HG02571 (cell line): Measurements from ENCODE around the gene NCL.
"Not testable (repeated sequence)": the region's sequence is repeated elsewhere in the genome, so short reads cannot be mapped to it uniquely, and the experiment has no call there.

Source experiments
- ATAC-seq: cut with Tn5 transposase; IDR thresholded peaks from one replicate; pipeline ENCODE4 v1.9.1; 2021; ENCODE audit warnings: mild to moderate bottlenecking, moderate library complexity; ENCODE audit not compliant: unreplicated experiment

NCL gene

DNA sequence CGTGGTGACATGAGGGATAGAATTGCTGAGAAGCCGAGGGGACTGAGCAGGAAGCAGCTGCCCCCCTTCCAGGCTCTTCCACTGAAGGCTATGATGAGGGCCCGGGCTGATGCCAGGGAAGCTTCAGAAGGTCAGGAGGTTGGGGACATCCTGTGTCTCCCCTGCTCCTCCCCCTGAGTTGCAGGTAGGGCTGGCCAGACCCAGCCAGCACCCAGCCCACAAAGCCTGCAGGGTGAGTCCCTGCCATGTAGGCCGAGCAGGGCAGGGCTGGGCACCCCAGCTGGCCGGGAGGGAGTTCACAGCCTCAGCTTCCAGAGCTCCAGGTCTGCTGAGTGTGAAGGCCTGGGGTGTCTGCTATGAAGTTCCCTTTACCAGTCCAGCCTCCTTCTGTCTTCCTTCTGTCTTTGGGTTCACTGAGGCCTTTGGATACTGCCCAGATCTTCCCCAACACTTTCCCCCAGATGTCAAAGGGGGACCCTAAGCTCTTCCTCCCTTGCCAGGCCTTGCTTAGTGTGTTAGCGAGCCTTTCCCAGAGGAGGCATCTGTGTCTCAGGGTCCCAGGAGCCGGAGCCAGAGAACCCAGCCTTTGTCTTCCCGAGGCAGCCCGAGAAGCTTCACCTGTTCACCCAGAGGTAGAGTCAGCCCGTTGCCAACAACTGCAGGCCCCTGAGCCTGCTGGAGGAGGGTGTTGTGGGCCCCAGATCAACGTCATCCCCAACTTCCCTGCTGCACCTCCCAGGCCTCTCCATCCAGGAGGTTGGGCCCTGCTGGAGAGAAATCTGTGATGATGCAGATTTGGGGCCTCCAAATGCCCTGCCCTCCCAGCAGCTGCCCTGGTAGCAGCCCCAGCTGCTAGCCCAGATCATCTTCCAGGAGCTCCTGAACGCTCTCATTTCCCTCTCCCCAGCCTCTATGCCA lies 3.6 kb upstream of the NCL start:
- no peak for ATAC-seq

DNA sequence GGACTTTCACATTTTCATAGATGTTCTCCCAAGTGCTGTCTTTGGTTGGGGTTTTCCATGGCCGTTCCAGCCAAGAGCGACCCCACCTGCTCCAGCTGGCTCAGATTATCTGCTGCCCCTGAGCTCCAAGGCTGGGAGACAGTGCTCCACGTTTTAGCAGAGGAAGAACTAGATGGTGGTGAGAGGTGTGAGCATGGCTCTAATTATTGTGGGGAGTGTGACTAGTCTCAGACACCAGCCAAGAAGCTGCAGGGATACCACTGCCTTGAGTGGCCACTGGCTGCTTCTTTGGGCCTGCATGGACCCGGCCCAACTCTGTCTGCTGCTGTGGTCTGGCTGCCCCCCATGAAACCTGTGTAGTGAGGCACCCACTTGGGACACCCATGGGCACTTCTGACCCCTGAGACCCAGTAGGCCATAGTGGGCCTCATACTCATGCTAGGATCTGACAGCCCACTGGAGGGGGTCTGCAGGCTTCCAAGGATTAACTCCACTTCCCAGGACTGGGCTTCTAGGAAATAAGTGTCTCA lies 2.8 kb upstream of the NCL start:
- no peak for ATAC-seq

DNA sequence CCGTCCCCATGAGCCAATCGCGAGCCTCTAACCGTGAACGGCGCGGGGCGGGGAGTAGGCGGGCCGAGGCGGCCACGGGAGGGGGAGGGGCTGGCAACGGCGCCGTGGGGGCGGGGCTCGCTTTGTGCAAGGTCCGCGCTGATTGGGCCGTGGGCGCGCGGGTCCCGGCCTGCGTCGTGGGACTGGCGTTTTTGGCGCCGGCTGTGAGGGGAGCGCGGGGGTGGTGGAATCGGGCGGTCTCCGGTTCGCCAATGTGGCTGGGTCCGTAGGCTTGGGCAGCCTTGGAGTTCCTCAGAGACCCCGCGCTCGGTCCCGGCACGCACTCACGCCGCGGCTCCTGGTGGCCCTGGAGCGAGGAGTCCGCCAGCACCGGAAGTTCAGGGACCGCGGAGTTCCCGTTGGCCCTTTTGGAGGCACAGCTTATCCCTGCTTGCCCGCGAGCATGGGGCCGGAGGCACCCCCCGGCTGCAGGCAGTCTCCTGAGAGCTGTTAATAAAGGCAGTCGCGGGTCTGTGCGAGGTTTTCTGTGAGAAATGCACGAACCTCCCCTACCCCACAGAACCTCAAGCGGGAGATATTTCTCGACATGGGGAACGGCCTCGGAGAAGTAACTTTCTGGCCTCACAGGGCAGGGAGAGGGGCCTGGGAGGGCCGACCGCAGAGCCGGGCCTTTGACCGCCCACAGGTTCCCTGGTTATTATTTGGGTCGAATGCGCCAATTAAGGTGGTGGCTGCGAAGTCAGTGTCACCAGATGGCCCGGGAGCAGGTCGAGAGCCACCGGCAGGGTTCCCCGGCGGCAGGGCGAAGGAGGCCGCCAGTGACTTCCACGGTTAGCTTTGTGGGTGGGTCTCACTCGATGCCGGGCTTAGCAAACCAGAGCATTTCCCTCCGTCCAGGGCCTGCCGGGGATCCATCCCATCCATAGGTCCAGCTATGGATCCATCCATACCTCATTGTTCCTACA lies 574 bp upstream of the NCL start:
- no peak for ATAC-seq

DNA sequence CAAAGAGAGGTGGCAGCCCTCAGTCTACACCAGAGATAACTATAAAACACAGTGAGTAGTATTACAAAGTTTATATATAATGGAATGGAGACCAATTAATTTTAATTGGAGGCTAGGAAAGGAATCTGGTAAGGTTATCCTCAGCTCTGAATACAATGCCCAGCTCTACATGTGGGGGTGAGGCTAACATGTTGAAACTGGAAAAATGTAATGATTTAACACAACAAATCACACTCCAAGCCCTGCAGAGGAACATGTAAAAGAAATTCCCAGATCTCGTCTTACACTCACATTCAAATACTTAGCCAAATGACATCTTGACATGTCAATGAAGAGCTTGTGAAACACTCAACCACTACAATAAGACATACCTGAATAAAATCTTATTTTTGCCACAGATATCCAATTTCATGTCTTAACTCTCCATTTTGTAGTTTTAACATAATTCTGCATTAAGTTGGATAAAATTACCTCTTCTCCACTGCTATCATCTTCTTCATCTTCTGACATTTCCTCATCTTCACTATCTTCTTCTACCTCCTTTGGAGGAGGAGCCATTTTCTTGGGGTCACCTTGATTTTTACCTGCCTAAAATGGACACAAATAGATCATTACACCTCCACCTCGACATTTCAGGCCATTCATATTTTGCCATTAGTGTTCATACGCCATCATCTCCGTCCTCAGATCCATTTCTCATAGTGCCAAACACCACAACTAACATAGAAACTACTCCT lies 1.4 kb downstream of the NCL start:
- ATAC-seq: no peak

DNA sequence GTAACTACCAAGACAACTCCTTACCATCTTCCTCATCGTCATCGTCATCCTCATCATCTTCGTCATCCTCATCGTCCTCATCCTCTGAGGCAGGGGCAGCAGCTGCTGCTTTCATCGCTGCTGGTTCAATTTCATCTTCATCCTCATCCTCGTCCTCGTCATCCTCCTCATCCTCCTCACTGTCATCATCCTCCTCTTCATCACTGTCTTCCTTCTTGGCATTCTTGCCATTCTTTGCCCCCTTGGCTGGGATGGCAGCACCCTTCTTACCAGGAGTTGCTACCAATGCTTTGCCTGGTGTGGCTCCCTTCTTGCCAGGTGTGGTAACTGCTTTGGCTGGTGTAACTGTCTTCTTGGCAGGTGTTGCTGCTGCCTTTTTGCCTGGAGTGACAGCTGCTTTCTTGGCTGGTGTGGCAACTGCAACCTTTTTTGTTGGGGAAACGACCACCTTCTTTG lies 2.7 kb downstream of the NCL start:
- ATAC-seq: no peak

DNA sequence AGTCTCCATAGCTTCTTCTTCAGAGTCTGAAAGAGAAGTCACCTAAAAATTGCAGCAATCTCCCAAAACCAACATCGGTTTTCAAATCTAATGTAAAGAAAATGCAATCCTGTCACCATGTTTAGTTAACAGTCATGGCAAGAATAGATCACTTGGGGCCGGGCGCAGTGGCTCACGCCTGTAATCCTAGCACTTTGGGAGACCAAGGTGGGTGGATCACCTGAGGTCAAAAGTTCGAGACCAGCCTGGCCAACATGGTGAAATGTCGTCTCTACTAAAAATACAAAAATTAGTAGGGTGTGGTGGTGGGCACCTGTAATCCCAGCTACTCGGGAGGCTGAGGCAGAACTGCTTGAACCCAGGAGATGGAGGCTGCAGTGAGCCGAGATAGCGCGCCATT lies 3.4 kb downstream of the NCL start:
- not testable (repeated sequence) for ATAC-seq

DNA sequence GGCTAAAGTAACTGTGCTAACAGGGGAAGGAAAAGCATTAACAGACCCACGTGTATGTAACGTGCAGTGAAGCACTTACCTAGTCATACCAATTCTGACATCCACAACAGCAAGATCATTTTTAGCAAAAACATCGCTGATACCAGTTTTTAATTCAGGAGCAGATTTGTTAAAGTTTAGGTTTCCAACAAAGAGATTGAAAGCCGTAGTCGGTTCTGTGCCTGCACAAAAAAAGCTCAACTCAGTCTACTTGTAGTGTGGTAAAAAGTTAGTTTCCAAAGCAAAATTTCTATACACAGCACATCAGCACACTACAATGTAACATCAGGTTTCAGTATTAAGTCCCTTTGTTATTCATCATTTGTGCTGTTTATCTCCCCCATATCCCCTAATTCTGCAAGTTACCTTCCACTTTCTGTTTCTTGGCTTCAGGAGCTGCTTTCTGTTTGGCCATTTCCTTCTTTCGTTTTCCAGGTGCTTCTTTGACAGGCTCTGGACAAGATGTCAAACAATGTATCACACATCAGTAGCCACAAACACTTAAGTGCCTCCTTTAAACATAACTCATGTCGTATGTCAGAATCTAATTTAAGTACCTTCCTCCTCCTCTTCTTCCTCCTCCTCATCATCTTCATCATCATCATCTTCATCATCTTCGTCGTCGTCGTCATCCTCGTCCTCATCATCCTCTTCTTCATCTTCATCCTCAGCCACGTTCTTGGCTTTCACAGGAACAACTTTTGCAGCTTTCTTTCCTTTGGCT lies 4.0 kb downstream of the NCL start:
- no peak for ATAC-seq

DNA sequence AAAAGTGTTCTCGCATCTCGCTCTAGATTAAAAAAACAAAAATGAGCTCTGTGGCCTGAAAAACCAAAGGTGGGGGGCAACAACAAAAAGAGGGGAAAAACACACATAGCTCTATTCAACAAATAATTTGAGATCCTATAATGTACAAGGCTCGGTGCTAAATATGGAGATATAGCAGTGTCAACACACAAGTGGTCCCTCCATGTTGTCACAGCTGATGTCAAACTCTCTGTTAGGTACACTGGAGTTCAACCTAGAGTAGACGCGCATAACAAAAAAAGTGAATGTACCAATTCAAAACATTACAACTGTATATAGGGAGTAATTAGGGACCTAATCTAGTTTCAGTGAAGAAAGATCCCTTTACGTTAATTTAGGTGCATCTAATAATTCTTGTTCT lies 5.9 kb downstream of the NCL start:
- no peak for ATAC-seq

DNA sequence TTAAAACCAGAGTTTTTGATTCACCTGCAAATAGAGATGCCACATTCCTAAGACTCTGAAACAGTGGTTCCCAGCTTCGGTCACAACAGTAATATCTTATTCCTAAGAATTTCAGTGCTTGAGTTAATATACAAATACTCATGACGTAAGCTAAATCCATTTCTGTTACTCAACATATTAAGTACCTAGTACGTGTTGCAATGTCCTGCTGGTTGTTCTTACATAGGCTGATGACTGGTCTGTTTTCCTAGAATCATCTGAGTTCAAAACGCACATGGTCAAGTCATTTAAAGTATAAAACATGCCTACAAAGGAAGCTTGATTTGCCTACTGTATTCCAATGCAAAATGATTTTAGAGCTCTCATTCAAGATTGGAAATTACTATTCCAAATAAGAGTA lies 7.2 kb downstream of the NCL start:
- no peak for ATAC-seq

DNA sequence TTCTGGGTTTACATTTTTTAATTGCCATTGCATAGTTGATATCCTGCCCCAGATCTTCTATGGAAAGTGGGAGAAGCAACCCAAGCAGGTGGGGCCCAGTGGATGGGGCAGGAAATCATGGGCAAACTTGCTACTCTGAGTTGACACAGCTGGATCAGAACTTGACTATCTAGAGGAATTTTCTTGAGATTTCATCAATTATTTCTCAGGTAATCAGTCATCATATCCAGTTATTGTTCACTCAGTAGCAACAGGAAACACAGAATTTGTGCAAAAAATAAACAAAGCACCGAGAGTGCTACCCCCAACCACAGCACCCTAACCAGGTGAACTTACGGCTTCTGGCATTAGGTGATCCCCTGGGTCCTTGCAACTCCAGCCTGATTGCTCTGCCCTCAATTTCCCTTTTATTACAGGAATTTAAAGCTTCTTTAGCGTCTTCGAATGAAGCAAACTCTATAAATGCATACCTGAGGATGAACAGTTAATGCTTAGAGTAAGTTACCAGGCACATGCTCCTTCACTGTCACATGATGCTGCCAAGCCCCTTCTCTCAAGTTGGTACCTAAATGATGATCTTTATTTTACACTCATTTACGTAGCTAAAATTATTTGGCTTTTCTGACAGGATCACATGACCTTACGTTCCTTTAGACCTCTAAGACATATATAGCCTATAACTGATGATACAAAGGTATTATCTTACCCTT lies 7.8 kb downstream of the NCL start:
- ATAC-seq: no peak

DNA sequence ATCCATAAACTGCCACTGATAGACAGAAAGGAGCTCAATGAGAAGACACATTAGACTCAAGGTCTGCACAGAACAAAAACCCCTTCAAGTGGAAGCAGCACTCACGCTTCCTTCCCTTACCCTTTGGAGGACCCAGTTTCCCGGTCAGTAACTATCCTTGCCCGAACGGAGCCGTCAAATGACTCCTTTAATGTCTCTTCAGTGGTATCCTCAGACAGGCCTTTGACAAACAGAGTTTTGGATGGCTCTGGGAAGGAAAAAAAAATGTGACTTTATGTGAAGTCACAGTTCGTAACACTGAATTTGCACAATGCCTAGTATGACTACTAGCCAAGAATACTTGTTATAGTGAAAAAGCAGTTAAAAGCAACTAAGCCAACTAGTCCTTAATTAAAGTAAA lies 8.4 kb downstream of the NCL start:
- ATAC-seq: no peak

DNA sequence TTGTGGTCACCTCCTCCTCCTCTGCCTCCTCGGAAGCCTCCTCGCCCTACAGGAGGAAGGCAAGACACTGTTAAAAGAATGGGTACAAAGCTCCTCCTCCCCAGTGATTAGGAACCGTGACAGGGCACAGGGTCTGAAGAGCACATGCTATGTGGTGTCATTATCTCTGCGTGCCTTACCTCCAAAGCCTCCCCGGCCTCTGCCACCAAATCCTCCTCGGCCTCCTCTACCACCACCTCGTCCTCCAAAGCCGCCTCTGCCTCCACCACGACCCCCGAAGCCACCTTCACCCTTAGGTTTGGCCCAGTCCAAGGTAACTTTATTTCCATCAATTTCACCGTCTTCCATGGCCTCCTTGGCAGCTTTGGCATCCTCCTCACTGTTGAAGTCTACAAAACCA lies 9.1 kb downstream of the NCL start:
- ATAC-seq: no peak

DNA sequence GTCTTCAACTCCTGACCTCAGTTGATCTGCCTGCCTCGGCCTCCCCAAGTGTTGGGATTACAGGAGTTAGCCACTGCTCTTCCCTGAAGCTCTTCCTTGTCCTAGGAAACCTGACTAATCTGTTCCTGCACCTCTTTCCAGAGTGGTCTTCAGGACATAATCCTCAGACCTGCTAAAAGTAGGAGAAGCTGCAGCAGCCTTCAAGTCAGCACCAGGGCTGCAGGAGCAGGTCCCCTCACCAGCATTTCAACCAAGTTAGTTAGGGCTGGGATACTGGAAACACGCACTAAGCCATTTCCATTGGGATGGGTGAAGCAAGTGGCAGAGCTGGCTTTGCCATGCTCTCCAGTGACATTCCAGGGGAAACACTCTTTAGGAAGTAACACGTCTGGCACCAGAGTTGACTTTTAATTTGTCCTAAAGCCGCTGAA lies 9.9 kb downstream of the NCL start:
- no peak for ATAC-seq

DNA sequence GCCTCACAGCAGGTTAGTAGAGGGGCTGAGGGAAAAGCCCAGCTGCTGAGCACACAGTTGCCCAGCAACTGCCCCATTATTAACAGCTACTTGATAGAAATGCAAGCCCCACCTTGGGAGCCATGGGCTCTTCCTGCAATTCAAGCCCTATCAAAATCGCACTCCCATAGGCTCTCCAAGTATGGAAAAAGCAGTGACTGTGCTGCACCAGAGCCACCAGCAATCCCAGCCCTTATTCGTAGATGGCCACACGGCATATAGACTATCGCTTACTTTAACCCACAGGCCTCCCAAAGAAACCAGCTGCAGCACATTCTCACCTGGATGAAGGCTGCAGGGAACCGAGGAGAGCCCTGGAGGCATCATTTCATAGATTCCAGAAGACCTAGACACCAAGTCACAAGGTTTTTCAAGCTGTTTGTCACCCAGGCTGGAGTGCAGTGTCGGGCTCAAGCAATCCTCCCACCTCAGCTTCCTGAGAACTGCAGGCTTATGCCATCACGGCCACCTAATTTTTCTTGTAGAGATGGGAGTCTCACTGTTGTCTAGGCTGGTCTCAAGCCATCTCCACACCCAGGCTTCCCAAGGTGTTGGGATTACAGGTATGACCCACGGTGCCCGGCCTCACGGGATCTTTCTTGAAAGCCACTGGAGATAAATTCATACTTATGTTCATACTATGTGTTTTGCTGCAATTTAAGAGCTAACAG lies 11.3 kb downstream of the NCL start:
- ATAC-seq: no peak

DNA sequence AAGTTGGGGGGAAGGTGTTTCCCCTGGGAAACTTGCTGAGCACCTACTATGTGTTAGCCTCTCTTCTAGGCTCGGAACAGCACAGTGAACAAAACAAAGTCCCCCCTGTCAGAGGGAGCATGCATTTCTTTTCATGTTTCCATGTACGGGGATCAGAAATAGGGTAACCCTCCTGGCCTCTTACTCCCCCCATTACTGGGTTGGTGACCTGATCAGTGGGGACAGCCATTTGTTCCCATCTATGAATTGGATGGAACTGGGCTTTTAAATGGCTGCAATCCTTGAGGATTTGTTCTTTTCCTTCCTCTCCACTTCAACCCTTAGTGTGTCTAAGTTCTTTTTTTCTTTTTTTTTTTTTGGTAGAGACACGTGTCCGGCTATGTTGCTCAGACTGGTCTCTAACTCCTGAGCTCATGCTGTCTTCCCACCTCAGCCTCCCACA lies 13.7 kb downstream of the NCL start:
- no peak for ATAC-seq

DNA sequence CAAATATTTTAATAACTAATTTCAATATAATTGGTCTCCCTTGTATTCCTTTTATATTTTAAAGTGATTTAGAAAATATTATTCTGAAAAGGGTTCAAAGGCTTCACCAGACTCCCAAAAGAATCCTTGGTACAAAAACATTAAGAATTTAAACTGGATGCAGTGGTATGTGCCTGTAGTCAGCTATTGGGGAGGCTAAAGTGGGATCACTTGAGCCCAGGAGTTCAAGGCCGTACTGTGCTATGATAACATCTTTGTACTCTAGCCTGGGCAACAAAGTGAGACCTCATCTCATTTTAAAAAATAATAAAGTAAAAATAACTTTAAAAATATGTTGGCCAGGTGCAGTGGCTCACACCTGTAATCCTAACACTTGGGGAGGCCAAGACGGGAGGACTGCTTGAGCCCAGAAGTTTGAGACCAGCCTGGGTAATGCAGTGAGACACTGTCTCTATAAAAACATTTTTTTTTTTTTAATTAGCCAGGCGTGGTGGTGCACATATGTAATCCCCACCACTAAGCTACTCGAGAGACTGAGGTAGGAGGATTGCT lies 14.7 kb downstream of the NCL start:
- no peak for ATAC-seq

DNA sequence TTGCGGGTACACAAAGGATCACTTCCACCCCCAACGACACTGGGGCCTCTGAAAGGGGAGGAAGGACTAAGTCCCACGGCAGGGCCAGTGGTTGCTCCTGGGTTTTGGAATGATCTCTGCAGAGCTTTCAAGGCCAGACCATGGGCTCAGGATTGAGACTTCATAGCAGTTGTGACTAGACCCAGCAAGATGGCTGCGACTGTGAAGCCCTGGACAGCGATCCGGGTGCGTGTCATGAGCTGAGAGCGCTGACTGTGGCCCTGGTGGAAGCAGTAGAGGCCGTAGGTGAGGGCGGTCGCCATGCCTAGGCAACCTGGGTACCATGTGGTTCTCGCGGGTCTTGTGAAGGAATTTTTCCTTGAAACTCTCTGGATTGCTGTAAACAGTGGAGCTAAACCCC lies 27.3 kb downstream of the NCL start:
- ATAC-seq: no peak

DNA sequence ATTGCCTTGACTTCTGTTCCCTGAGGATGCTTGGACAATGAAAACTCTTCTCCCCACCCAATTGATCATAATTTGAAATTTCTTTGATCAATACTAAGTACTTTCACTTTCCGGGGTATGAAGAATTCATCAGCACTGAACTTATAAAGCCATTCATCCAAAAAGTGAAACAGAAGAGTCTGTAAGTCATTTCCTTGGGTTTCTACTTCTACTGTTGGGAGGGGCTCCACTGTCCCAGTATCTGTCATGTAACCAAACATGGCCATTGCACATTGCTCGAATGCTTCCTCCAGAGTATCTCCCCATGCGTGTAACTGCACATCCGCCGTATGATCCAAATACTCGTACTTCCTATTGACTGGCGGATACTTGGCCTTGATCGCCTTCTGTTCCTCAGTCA lies 30.3 kb downstream of the NCL start:
- no peak for ATAC-seq
